ENCODE data around the gene EXO1.

Gene EXO1

DNA sequence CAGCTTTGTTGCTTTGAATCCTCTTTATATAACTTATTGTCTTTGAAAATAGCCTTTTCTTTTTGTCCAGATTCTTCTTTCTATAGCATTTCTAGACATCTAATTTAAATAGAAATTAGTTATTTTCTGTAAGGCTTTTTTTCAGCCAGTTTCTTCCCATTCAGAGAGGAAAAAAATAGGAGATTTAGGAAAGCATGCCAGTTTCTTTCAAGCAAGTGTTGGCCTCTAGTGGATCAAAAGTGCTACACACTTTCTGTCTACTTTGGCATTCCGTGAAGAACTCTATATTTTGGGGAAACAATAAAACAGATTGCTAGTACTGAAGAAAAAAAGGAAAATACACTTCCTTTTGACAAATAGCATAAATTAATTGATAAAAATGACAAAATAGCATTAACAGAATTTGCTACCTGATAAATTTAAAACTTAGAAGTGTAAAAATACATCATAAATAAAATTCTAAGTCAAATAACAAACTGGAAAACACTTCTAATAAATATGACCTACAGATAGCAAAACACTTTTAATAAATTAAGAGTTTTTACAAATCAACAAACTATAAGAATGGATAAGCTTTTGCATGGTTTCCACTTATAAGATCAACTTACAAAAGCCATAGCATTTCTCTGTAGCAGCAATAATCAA is 13.1 kb upstream of the EXO1 start (continued):
- TF ChIP-seq, protein P1, sequence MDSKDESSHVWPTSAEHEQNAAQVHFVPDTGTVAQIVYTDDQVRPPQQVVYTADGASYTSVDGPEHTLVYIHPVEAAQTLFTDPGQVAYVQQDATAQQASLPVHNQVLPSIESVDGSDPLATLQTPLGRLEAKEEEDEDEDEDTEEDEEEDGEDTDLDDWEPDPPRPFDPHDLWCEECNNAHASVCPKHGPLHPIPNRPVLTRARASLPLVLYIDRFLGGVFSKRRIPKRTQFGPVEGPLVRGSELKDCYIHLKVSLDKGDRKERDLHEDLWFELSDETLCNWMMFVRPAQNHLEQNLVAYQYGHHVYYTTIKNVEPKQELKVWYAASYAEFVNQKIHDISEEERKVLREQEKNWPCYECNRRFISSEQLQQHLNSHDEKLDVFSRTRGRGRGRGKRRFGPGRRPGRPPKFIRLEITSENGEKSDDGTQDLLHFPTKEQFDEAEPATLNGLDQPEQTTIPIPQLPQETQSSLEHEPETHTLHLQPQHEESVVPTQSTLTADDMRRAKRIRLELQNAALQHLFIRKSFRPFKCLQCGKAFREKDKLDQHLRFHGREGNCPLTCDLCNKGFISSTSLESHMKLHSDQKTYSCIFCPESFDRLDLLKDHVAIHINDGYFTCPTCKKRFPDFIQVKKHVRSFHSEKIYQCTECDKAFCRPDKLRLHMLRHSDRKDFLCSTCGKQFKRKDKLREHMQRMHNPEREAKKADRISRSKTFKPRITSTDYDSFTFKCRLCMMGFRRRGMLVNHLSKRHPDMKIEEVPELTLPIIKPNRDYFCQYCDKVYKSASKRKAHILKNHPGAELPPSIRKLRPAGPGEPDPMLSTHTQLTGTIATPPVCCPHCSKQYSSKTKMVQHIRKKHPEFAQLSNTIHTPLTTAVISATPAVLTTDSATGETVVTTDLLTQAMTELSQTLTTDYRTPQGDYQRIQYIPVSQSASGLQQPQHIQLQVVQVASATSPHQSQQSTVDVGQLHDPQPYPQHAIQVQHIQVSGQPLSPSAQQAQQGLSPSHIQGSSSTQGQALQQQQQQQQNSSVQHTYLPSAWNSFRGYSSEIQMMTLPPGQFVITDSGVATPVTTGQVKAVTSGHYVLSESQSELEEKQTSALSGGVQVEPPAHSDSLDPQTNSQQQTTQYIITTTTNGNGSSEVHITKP (tag by site-specific recombination; IDR thresholded peaks at IDR 0.05), result no peak
- TF ChIP-seq ZSCAN30 (tag by site-specific recombination; IDR thresholded peaks at IDR 0.05), result peak; percentile 20; the same call in 1 of the 2 replicates
- no peak for TF ChIP-seq WT1 (tag by site-specific recombination; IDR thresholded peaks at IDR 0.05)
- TF ChIP-seq ZNF473 (tag by site-specific recombination; IDR thresholded peaks at IDR 0.05), result no peak
- TF ChIP-seq HOXA7 (CRISPR knock-in tag; IDR thresholded peaks at IDR 0.05; ENCODE audit: borderline replicate concordance), result no peak
- no peak for TF ChIP-seq ZNF791 (tag by site-specific recombination; IDR thresholded peaks at IDR 0.05)
- TF ChIP-seq KLF10 (tag by site-specific recombination; IDR thresholded peaks at IDR 0.05), result no peak
- TF ChIP-seq, protein P2, sequence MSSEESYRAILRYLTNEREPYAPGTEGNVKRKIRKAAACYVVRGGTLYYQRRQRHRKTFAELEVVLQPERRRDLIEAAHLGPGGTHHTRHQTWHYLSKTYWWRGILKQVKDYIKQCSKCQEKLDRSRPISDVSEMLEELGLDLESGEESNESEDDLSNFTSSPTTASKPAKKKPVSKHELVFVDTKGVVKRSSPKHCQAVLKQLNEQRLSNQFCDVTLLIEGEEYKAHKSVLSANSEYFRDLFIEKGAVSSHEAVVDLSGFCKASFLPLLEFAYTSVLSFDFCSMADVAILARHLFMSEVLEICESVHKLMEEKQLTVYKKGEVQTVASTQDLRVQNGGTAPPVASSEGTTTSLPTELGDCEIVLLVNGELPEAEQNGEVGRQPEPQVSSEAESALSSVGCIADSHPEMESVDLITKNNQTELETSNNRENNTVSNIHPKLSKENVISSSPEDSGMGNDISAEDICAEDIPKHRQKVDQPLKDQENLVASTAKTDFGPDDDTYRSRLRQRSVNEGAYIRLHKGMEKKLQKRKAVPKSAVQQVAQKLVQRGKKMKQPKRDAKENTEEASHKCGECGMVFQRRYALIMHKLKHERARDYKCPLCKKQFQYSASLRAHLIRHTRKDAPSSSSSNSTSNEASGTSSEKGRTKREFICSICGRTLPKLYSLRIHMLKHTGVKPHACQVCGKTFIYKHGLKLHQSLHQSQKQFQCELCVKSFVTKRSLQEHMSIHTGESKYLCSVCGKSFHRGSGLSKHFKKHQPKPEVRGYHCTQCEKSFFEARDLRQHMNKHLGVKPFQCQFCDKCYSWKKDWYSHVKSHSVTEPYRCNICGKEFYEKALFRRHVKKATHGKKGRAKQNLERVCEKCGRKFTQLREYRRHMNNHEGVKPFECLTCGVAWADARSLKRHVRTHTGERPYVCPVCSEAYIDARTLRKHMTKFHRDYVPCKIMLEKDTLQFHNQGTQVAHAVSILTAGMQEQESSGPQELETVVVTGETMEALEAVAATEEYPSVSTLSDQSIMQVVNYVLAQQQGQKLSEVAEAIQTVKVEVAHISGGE (tag by site-specific recombination; conservative IDR thresholded peaks at IDR 0.05; ENCODE audit: low read depth), result no peak
- no peak for TF ChIP-seq ZNF146 (tag by site-specific recombination; IDR thresholded peaks at IDR 0.05)
- no peak for TF ChIP-seq ZNF175 (tag by site-specific recombination; IDR thresholded peaks at IDR 0.05)
- TF ChIP-seq ZNF223 (tag by site-specific recombination; IDR thresholded peaks at IDR 0.05), result no peak
- no peak for TF ChIP-seq ZNF792 (tag by site-specific recombination; IDR thresholded peaks at IDR 0.05)
- TF ChIP-seq ZNF169 (tag by site-specific recombination; IDR thresholded peaks at IDR 0.05), result no peak
- TF ChIP-seq RBAK (tag by site-specific recombination; IDR thresholded peaks at IDR 0.05), result no peak
- TF ChIP-seq, protein P3, sequence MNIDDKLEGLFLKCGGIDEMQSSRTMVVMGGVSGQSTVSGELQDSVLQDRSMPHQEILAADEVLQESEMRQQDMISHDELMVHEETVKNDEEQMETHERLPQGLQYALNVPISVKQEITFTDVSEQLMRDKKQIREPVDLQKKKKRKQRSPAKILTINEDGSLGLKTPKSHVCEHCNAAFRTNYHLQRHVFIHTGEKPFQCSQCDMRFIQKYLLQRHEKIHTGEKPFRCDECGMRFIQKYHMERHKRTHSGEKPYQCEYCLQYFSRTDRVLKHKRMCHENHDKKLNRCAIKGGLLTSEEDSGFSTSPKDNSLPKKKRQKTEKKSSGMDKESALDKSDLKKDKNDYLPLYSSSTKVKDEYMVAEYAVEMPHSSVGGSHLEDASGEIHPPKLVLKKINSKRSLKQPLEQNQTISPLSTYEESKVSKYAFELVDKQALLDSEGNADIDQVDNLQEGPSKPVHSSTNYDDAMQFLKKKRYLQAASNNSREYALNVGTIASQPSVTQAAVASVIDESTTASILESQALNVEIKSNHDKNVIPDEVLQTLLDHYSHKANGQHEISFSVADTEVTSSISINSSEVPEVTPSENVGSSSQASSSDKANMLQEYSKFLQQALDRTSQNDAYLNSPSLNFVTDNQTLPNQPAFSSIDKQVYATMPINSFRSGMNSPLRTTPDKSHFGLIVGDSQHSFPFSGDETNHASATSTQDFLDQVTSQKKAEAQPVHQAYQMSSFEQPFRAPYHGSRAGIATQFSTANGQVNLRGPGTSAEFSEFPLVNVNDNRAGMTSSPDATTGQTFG (tag by site-specific recombination; IDR thresholded peaks at IDR 0.05; ENCODE audit: borderline replicate concordance), result no peak
- TF ChIP-seq ZIC2 (tag by site-specific recombination; IDR thresholded peaks at IDR 0.05), result no peak
- TF ChIP-seq, protein P4, sequence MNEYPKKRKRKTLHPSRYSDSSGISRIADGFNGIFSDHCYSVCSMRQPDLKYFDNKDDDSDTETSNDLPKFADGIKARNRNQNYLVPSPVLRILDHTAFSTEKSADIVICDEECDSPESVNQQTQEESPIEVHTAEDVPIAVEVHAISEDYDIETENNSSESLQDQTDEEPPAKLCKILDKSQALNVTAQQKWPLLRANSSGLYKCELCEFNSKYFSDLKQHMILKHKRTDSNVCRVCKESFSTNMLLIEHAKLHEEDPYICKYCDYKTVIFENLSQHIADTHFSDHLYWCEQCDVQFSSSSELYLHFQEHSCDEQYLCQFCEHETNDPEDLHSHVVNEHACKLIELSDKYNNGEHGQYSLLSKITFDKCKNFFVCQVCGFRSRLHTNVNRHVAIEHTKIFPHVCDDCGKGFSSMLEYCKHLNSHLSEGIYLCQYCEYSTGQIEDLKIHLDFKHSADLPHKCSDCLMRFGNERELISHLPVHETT (tag by site-specific recombination; IDR thresholded peaks at IDR 0.05), result no peak
- TF ChIP-seq ZNF555 (tag by site-specific recombination; conservative IDR thresholded peaks at IDR 0.05), result no peak
- TF ChIP-seq ZNF140 (tag by site-specific recombination; IDR thresholded peaks at IDR 0.05), result no peak
- TF ChIP-seq ZNF121 (tag by site-specific recombination; IDR thresholded peaks at IDR 0.05), result no peak
- no peak for TF ChIP-seq ZNF37A (tag by site-specific recombination; IDR thresholded peaks at IDR 0.05)
- no peak for TF ChIP-seq OSR2 (tag by site-specific recombination; IDR thresholded peaks at IDR 0.05)
- no peak for TF ChIP-seq ZNF184 (tag by site-specific recombination; IDR thresholded peaks at IDR 0.05)
- TF ChIP-seq, protein P5, sequence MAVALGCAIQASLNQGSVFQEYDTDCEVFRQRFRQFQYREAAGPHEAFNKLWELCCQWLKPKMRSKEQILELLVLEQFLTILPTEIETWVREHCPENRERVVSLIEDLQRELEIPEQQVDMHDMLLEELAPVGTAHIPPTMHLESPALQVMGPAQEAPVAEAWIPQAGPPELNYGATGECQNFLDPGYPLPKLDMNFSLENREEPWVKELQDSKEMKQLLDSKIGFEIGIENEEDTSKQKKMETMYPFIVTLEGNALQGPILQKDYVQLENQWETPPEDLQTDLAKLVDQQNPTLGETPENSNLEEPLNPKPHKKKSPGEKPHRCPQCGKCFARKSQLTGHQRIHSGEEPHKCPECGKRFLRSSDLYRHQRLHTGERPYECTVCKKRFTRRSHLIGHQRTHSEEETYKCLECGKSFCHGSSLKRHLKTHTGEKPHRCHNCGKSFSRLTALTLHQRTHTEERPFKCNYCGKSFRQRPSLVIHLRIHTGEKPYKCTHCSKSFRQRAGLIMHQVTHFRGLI (tag by site-specific recombination; IDR thresholded peaks at IDR 0.05), result no peak
- TF ChIP-seq ZNF521 (tag by site-specific recombination; IDR thresholded peaks at IDR 0.05), result no peak
- TF ChIP-seq ZNF654 (tag by site-specific recombination; IDR thresholded peaks at IDR 0.05; ENCODE audit: low read depth), result peak; percentile 67
- TF ChIP-seq ZSCAN16 (tag by site-specific recombination; IDR thresholded peaks at IDR 0.05), result no peak

Measured in HEK293 (cell line).